Parathyroid adenoma (tissue), 2 donors: Measurements from ENCODE around the gene GHRHR.

ENCODE experiments used
- H2AFZ ChIP-seq: fragments of 300-600 bp; sonication (generic); one replicate; pipeline ENCODE4 v1.7.0; 2017; ENCODE audit warnings: antibody characterized with exemption, mild to moderate bottlenecking
- H3K27ac ChIP-seq: fragments of 300-600 bp; sonication (generic); one replicate; pipeline ENCODE4 v1.7.0; 2017
- H3K27me3 ChIP-seq: fragments of 300-600 bp; sonication (generic); one replicate; pipeline ENCODE4 v1.7.0; 2017; ENCODE audit warnings: low read length; ENCODE audit not compliant: control insufficient read depth, insufficient read depth
- H3K36me3 ChIP-seq: fragments of 300-600 bp; sonication (generic); one replicate; pipeline ENCODE4 v1.7.0; 2017; ENCODE audit warnings: low read length; ENCODE audit not compliant: control insufficient read depth, insufficient read depth
- H3K4me1 ChIP-seq: fragments of 300-600 bp; sonication (generic); one replicate; pipeline ENCODE4 v1.7.0; 2017; ENCODE audit warnings: control low read depth
- H3K4me2 ChIP-seq: fragments of 300-600 bp; sonication (generic); one replicate; pipeline ENCODE4 v1.7.0; 2017; ENCODE audit warnings: low read length
- H3K4me3 ChIP-seq: fragments of 300-600 bp; sonication (generic); one replicate; pipeline ENCODE4 v1.7.0; 2017; ENCODE audit warnings: low read depth, low read length
- H3K79me2 ChIP-seq: fragments of 300-600 bp; sonication (generic); one replicate; pipeline ENCODE4 v1.7.0; 2017; ENCODE audit warnings: control low read depth
- H3K9ac ChIP-seq: fragments of 300-600 bp; sonication (generic); one replicate; pipeline ENCODE4 v1.7.0; 2017; ENCODE audit warnings: mild to moderate bottlenecking
- H3K9me3 ChIP-seq: fragments of 300-600 bp; sonication (generic); one replicate; pipeline ENCODE4 v1.7.0; 2017; ENCODE audit warnings: low read length; ENCODE audit not compliant: control insufficient read depth
- CTCF ChIP-seq: fragments of 300-600 bp; sonication (generic); IDR thresholded peaks from one replicate; pipeline ENCODE4 v1.7.0; 2017; ENCODE audit warnings: antibody characterized with exemption, mild to moderate bottlenecking
- donor health status: primary hyperparathyroidism.

Gene GHRHR

DNA sequence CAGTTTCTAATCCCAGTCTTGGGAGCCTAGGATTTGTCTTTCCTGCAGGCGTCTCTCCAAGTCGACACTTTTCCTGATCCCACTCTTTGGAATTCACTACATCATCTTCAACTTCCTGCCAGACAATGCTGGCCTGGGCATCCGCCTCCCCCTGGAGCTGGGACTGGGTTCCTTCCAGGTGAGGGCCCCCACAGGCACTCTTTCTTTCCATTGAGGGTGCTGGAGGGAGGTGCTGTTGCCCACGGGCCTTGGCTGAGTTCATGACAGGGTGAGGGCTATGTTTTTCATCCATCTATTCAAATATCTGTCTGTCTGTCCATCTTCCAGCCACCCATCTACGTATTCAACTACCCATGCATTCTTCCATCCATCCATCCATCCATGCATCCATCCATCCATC lies 12.6 kb downstream of the GHRHR start:
- no peak overlapping the region for H3K4me2 ChIP-seq

DNA sequence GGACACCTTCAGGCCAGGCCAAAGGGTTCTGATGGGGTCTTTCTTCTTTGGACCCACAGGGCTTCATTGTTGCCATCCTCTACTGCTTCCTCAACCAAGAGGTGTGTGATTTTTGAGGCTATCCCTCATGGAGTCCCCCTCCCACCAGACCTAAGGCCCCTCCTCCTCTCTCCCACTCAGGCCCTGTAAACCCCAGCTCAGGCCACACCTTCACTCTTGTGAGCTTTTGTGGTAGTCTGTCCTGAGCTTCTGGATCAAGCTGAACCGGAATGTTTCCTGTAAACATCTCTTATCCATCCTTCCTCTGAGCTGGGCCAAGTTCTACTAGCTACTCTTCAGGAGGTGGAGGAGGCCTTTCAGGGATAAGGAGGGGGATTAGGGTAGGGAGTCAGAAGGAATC lies 13.5 kb downstream of the GHRHR start:
- Histone ChIP-seq H3K27me3 (no peaks in the 10 kb centered on the region), H3K36me3 (no peaks in the 10 kb centered on the region), H3K9ac (no peak overlapping the region), H3K4me3 (no peak overlapping the region), H3K9me3 (no peaks in the 10 kb centered on the region), H3K4me1 (no peaks in the 10 kb centered on the region), H2AFZ (no peak overlapping the region), H3K27ac (no peak overlapping the region), H3K79me2 (no peaks in the 10 kb centered on the region), H3K4me2 (no peak overlapping the region)
- no peak for TF ChIP-seq CTCF

More for the DNA sequence above, 12.6 kb downstream of the GHRHR start:
- Histone ChIP-seq H3K79me2 (no peaks in the 10 kb centered on the region), H3K27ac (no peak overlapping the region), H3K9ac (no peak overlapping the region), H3K9me3 (no peaks in the 10 kb centered on the region), H3K4me1 (no peaks in the 10 kb centered on the region), H2AFZ (no peak overlapping the region), H3K4me3 (no peak overlapping the region), H3K27me3 (no peaks in the 10 kb centered on the region), H3K36me3 (no peaks in the 10 kb centered on the region)
- no peak for TF ChIP-seq CTCF

- H3K4me3 ChIP-seq = no peak overlapping the region
- no peaks in the 10 kb centered on the region for H3K36me3 ChIP-seq
- H3K27ac ChIP-seq = no peak overlapping the region
- no peaks in the 10 kb centered on the region for H3K27me3 ChIP-seq
- H2AFZ ChIP-seq = no peak overlapping the region
- no peaks in the 10 kb centered on the region for H3K79me2 ChIP-seq
- H3K9me3 ChIP-seq = no peaks in the 10 kb centered on the region
- H3K4me1 ChIP-seq = no peaks in the 10 kb centered on the region
- no peak overlapping the region for H3K4me2 ChIP-seq
- peak; percentile 22 for TF ChIP-seq CTCF
- H3K9ac ChIP-seq = no peak overlapping the region
These were observed 14.3 kb downstream of the GHRHR start for GRCh38 chr7:30977896-30978564.

GRCh38 chr7:30979027-30979426 lies 15.3 kb downstream of the GHRHR start:
- no peak for TF ChIP-seq CTCF
- no peaks in the 10 kb centered on the region for H3K27me3 ChIP-seq

DNA sequence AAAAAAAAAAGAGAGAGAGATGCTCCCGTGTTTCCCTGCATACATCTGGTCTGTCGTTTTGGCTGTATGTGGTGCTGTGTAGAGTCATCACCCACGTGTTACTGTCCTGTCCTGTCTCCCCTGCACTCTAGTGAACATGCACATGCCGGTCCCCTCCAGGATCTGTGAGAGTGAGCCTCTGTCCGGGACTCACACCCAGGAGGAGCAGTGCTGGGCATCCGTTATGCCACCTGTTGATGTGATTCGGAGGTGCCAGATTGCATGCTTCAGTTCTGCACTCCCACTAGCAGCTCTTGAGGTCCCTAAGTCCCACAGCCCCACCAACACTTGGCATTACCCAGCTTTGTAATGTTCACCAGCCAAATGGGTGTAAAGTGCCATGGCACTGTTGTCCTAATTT lies 16.4 kb downstream of the GHRHR start:
- Histone ChIP-seq H3K4me1 (no peaks in the 10 kb centered on the region), H3K9me3 (no peaks in the 10 kb centered on the region), H3K27ac (no peak overlapping the region), H3K4me3 (no peak overlapping the region), H3K9ac (no peak overlapping the region), H3K36me3 (no peaks in the 10 kb centered on the region), H3K79me2 (no peaks in the 10 kb centered on the region), H3K27me3 (no peaks in the 10 kb centered on the region), H3K4me2 (no peak overlapping the region), H2AFZ (no peak overlapping the region)
- TF ChIP-seq CTCF = no peak

More at GRCh38 chr7:30979027-30979426, 15.3 kb downstream of the GHRHR start:
- Histone ChIP-seq H3K36me3 (no peaks in the 10 kb centered on the region), H3K4me3 (no peak overlapping the region), H3K4me2 (no peak overlapping the region), H3K9ac (no peak overlapping the region), H3K79me2 (no peaks in the 10 kb centered on the region), H3K27ac (no peak overlapping the region), H3K4me1 (no peaks in the 10 kb centered on the region), H3K9me3 (no peaks in the 10 kb centered on the region), H2AFZ (no peak overlapping the region)
